ENCODE results near the gene MYEOV. TPM values are rescaled to one million over a fixed set of nuclear protein-coding genes. Genes with fewer than 3 reads are reported as not detected.

MYEOV gene
- total and polyA plus RNA-seq, 9 of the 15 experiments (the other 6 are each of a cell fraction or from before 2014, with no cell fraction given): 10.2 to 133 (median 32.2) TPM

DNA sequence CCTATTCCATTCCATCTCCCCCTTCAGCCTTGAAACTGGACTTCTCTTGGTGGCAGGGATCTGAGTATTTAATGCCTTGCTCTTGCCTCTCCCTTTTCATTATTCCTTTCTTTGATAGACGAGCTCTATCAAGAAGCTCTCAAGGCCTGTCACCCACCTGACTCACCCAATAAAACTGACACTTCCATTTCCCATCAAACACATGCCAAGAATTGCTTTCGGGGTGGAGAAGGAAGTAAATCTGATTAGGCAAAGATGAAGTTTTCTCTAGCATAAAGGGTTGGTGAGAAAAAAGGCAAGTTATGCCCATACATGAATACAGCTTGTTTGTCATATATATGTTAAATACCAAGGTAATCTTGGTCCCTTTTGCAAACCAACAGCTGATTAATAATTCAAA lies 34.9 kb upstream of the MYEOV start:
- TF ChIP-seq KAT8 (IDR thresholded peaks at IDR 0.05; ENCODE audit: low read depth) (no peak), SIX5 (IDR thresholded peaks at IDR 0.05; ENCODE audit: borderline replicate concordance in 1 of 2, insufficient read depth in 1 of 2, low read depth in 1 of 2, low read length in 2 of 2) (no peak)
- no peak for DNase-seq (ENCODE audit: extremely low read depth in 1 of 4, low spot score in 3 of 4)
- H3K9me3 ChIP-seq (replicated peaks; ENCODE audit: control insufficient read depth, insufficient read depth, low read depth, low read length): no peaks in the 10 kb centered on the region
- CTCF ChIA-PET (ENCODE audit: low intra/inter-chr PET ratio): no interaction called here
- in situ Hi-C loops (cut with MboI): no loop called here
- no peaks in the 10 kb centered on the region; a peak in 1 of 5 replicates for H3K4me1 ChIP-seq (replicated peaks in 1 of 2; ENCODE audit: control insufficient read depth in 2 of 2, insufficient read depth in 2 of 2, low read length in 2 of 2)
- H3K9me1 ChIP-seq (ENCODE audit: control insufficient read depth, insufficient read depth, low read length): no peaks in the 10 kb centered on the region
- no peak overlapping the region for H3K4me2 ChIP-seq (ENCODE audit: insufficient read depth, low read length)
- H4K20me1 ChIP-seq (replicated peaks; ENCODE audit: control insufficient read depth, insufficient read depth, low read length): no peaks in the 10 kb centered on the region
- peaks cover 0 to 18% of the 10 kb centered on the region in 2 experiments; a peak in 2 of 5 replicates for H3K27me3 ChIP-seq (ENCODE audit: control insufficient read depth in 2 of 2, insufficient read depth in 2 of 2, low read length in 2 of 2)
- H3K27ac ChIP-seq (ENCODE audit: extremely low read depth, low read depth, low read length): no peak overlapping the region
- no TSS peak for BruUV-seq (replicated peaks)
- FAIRE-seq: no peak
- 3% methylated on average over 2 of the region's 2 CpGs for WGBS (ENCODE audit: insufficient coverage, low coverage, missing lambda C conversion rate)
- ATAC-seq: no peak
- POLR2A ChIA-PET: interaction anchor here (1.2 to 1.4 kb wide), 2 partner anchors 12 to 13 kb away, joined by 3 read pairs; no protein-coding TSS in a partner anchor
- H3K4me3 ChIP-seq: no peak overlapping the region
- no peaks in the 10 kb centered on the region for H3K36me3 ChIP-seq (ENCODE audit: control insufficient read depth, insufficient read depth, low read length)
- no peak overlapping the region for H3K9ac ChIP-seq (ENCODE audit: insufficient read depth in 1 of 2, low read depth in 2 of 2, low read length in 2 of 2)
- H3K79me2 ChIP-seq (ENCODE audit: control insufficient read depth, insufficient read depth, low read length): no peaks in the 10 kb centered on the region
- no peak overlapping the region for H2AFZ ChIP-seq (ENCODE audit: low read depth, low read length)
- intact Hi-C loops (cut with micrococcal nuclease): no loop called here

DNA sequence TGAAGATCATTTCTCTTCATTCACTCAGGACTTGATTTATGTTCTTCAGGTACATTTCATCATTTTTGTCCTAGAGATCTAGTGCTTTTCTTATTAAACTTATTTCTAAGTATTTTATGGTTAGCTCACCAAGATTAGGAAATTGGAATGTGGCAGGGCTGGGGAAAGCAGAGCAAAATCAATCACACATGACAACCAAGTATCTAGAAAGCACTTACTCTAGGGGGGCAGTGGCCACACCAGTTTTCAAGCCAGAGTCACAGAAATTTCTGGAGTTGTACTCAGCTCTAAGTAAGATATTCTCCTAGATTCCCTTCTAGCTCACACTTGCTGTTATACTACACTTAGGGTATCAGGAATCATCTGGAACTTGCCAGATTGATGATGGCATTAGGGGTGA lies 33.3 kb upstream of the MYEOV start:
- no peak overlapping the region for H3K9ac ChIP-seq (ENCODE audit: insufficient read depth in 1 of 2, low read depth in 2 of 2, low read length in 2 of 2)
- no peak overlapping the region for H3K4me3 ChIP-seq
- H3K4me2 ChIP-seq (ENCODE audit: insufficient read depth, low read length): no peak overlapping the region
- no peaks in the 10 kb centered on the region for H3K9me3 ChIP-seq (replicated peaks; ENCODE audit: control insufficient read depth, insufficient read depth, low read depth, low read length)
- ATAC-seq (no peak), FAIRE-seq (no peak), DNase-seq (ENCODE audit: extremely low read depth in 1 of 4, low spot score in 3 of 4) (no peak)
- H4K20me1 ChIP-seq (replicated peaks; ENCODE audit: control insufficient read depth, insufficient read depth, low read length): no peaks in the 10 kb centered on the region
- in situ Hi-C loops (cut with MboI) (no loop called here), intact Hi-C loops (cut with micrococcal nuclease) (no loop called here)
- no peak overlapping the region for H2AFZ ChIP-seq (ENCODE audit: low read depth, low read length)
- POLR2A ChIA-PET: no interaction called here
- peaks cover 0 to 17% of the 10 kb centered on the region in 2 experiments; a peak in 2 of 5 replicates for H3K27me3 ChIP-seq (ENCODE audit: control insufficient read depth in 2 of 2, insufficient read depth in 2 of 2, low read length in 2 of 2)
- no peaks in the 10 kb centered on the region; a peak in 1 of 5 replicates for H3K4me1 ChIP-seq (replicated peaks in 1 of 2; ENCODE audit: control insufficient read depth in 2 of 2, insufficient read depth in 2 of 2, low read length in 2 of 2)
- H3K36me3 ChIP-seq (ENCODE audit: control insufficient read depth, insufficient read depth, low read length): no peaks in the 10 kb centered on the region
- H3K27ac ChIP-seq (ENCODE audit: extremely low read depth, low read depth, low read length): no peak overlapping the region
- H3K79me2 ChIP-seq (ENCODE audit: control insufficient read depth, insufficient read depth, low read length): no peaks in the 10 kb centered on the region
- no peaks in the 10 kb centered on the region for H3K9me1 ChIP-seq (ENCODE audit: control insufficient read depth, insufficient read depth, low read length)
- BruUV-seq (replicated peaks): no TSS peak
- CTCF ChIA-PET (ENCODE audit: low intra/inter-chr PET ratio): no interaction called here
- TF ChIP-seq ZNF699 (CRISPR knock-in tag; IDR thresholded peaks at IDR 0.05; ENCODE audit: insufficient replicate concordance) (no peak), NRF1 (conservative IDR thresholded peaks at IDR 0.05 in 1 of 2, IDR thresholded peaks at IDR 0.05 in 1 of 2) (no peak), HMG20A (CRISPR knock-in tag; conservative IDR thresholded peaks at IDR 0.05) (no peak), TOE1 (IDR thresholded peaks at IDR 0.05; ENCODE audit: borderline replicate concordance) (no peak), TOE1 (CRISPR knock-in tag; IDR thresholded peaks at IDR 0.05; ENCODE audit: borderline replicate concordance, low read depth) (no peak), RAD51 (IDR thresholded peaks at IDR 0.05; ENCODE audit: borderline replicate concordance, low read depth) (no peak), SRSF7 (optimal IDR thresholded peaks at IDR 0.05; ENCODE audit: low read depth, low read length) (no peak), KDM4B (IDR thresholded peaks at IDR 0.05; ENCODE audit: borderline replicate concordance in 2 of 2, low read depth in 1 of 2) (no peak)
- TF ChIP-seq, protein P1, sequence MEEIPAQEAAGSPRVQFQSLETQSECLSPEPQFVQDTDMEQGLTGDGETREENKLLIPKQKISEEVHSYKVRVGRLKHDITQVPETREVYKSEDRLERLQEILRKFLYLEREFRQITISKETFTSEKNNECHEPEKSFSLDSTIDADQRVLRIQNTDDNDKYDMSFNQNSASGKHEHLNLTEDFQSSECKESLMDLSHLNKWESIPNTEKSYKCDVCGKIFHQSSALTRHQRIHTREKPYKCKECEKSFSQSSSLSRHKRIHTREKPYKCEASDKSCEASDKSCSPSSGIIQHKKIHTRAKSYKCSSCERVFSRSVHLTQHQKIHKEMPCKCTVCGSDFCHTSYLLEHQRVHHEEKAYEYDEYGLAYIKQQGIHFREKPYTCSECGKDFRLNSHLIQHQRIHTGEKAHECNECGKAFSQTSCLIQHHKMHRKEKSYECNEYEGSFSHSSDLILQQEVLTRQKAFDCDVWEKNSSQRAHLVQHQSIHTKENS (CRISPR knock-in tag; IDR thresholded peaks at IDR 0.05): no peak
- TF ChIP-seq, protein P2, sequence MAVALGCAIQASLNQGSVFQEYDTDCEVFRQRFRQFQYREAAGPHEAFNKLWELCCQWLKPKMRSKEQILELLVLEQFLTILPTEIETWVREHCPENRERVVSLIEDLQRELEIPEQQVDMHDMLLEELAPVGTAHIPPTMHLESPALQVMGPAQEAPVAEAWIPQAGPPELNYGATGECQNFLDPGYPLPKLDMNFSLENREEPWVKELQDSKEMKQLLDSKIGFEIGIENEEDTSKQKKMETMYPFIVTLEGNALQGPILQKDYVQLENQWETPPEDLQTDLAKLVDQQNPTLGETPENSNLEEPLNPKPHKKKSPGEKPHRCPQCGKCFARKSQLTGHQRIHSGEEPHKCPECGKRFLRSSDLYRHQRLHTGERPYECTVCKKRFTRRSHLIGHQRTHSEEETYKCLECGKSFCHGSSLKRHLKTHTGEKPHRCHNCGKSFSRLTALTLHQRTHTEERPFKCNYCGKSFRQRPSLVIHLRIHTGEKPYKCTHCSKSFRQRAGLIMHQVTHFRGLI (CRISPR knock-in tag; IDR thresholded peaks at IDR 0.05): no peak

Data from K562 (cell line).